ENCODE results near the gene TMEM184B. TPM values are rescaled to one million over a fixed set of nuclear protein-coding genes. Genes with fewer than 3 reads are reported as not detected.

The TMEM184B gene
- total RNA-seq, 4 donors from 2014 or later, result 27.9 to 67.4 (median 40.7) TPM

DNA sequence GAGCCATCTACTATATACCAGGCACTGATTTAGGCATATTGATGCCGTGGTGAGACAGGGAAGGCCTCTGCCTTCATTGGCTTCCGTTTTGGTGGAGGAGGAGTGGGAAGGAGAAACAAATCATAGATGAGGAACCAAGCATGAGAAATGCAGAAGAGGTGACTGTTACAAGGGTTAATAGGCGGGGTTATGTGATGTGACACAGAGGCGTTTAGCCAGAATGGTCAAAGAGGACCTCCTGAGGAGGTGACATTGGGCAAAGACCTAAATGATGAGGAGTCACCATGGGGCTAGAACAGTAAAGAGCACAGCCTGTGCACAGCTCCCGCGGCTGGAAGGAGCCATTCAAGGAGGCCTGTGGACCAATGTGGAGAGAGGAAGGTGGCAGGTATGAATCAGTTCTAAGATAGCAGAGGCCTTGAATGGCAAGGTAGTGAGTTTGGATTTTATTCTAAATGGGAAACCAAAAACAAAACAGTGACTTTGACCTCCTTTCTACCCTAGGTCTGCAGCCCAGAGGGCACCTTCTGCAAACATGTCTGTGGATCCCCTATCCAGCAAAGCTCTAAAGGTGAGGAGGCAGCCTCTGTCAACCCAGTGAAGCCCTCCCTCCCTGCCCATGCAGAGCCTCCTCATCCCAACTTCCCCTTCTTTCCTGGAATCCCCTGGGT, 59.4 kb downstream of the TMEM184B start:
- 89 to 90% methylated on average over 6 of the region's 6 CpGs for WGBS, 2 donors
- intact Hi-C loops (cut with DNase I; ENCODE audit: low total_unique reads), result loop anchor here (10.0 kb wide), 1 partner anchor 99 kb away; the partner anchor contains the start of gene BAIAP2L2
- no peak for TF ChIP-seq POLR2A (IDR thresholded peaks at IDR 0.05)
- TF ChIP-seq, protein P1, sequence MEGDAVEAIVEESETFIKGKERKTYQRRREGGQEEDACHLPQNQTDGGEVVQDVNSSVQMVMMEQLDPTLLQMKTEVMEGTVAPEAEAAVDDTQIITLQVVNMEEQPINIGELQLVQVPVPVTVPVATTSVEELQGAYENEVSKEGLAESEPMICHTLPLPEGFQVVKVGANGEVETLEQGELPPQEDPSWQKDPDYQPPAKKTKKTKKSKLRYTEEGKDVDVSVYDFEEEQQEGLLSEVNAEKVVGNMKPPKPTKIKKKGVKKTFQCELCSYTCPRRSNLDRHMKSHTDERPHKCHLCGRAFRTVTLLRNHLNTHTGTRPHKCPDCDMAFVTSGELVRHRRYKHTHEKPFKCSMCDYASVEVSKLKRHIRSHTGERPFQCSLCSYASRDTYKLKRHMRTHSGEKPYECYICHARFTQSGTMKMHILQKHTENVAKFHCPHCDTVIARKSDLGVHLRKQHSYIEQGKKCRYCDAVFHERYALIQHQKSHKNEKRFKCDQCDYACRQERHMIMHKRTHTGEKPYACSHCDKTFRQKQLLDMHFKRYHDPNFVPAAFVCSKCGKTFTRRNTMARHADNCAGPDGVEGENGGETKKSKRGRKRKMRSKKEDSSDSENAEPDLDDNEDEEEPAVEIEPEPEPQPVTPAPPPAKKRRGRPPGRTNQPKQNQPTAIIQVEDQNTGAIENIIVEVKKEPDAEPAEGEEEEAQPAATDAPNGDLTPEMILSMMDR (IDR thresholded peaks at IDR 0.05), result no peak
- no peak for DNase-seq (ENCODE audit: low spot score in 2 of 2)
- H3K4me3 ChIP-seq (ENCODE audit: low read depth, poor library complexity, severe bottlenecking), result no peak overlapping the region

DNA sequence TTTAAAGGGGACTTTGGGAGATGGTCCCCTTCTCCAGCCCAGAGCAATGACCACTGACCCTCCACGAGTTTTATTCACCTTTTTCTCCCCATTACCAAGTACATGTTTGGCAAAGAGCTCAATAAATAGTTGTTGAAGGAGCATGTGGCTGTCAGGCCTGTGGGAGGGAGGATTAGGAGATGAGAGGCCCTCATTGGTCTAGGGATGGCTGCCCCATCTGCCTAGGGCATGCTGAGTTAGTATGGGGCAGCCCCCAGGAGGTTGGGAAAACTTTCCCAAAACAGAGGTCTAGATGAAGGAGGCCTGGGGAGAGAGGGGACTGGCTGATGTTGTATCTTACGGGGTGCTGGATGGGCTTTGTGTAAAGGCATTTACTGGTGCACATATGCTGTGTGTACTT, 60.4 kb downstream of the TMEM184B start:
- no peak overlapping the region for H3K4me3 ChIP-seq (ENCODE audit: low read depth, poor library complexity, severe bottlenecking)
- 71 to 77% methylated on average over 2 of the region's 2 CpGs for WGBS, 2 donors
- TF ChIP-seq, protein P1 (IDR thresholded peaks at IDR 0.05), result no peak
- no peak for TF ChIP-seq POLR2A (IDR thresholded peaks at IDR 0.05)
- no peak for DNase-seq (ENCODE audit: low spot score in 2 of 2)
- intact Hi-C loops (cut with DNase I; ENCODE audit: low total_unique reads), result loop anchor here (10.0 kb wide), 1 partner anchor 98 kb away; the partner anchor contains the start of gene BAIAP2L2

DNA sequence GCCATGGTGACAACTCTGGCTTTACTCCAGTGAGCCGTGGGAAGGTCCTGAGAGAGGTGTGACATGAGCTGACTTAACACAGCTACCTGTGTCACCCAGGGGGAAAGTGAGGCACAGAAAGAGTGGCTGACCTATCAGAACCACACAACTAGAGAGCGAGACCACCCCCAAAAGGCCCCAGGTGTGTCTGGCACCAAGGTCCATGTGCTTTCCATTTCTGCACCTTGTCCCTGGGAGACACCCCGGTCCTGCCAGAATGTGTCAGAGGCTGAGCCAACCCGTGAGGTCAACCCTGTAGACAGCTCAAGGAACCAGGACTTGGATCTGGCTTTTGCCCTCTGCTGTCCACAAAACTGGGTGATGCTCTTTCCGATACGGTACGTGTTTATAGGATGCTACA, 61.3 kb downstream of the TMEM184B start:
- TF ChIP-seq, protein P1 (IDR thresholded peaks at IDR 0.05), result no peak
- TF ChIP-seq POLR2A (IDR thresholded peaks at IDR 0.05), result no peak
- WGBS, 2 donors, result 93 to 98% methylated on average over 7 of the region's 7 CpGs
- no peak for DNase-seq (ENCODE audit: low spot score in 2 of 2)
- intact Hi-C loops (cut with DNase I; ENCODE audit: low total_unique reads), result loop anchor here (10.0 kb wide), 1 partner anchor 97 kb away; the partner anchor contains the start of gene BAIAP2L2
- no peak overlapping the region for H3K4me3 ChIP-seq (ENCODE audit: low read depth, poor library complexity, severe bottlenecking)

DNA sequence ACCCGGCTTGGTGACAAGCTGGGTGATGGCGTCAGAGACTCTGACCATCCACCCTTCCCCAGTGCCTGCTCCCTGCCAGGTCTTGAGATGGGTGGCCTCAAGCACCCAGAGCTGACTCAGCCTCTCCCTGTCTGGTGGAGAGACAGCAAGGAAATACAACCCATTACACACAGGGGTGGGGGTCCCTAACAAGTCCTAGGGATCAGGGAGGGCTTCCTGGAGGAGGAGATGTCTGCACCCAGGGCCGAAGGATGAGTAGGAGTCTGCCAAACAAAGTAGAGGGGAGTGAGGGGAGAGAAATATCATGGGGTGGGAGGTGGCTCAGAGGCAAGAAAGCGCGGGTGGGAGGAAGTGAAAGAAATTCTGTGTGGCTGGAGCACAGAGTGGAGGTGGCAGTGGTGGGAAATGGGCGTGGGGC, 64.2 kb downstream of the TMEM184B start:
- TF ChIP-seq, protein P1 (IDR thresholded peaks at IDR 0.05), result no peak
- no peak for TF ChIP-seq POLR2A (IDR thresholded peaks at IDR 0.05)
- no peak overlapping the region for H3K4me3 ChIP-seq (ENCODE audit: low read depth, poor library complexity, severe bottlenecking)
- intact Hi-C loops (cut with DNase I; ENCODE audit: low total_unique reads), result no loop called here
- no peak for DNase-seq (ENCODE audit: low spot score in 2 of 2)
- 77 to 92% methylated on average over 5 of the region's 6 CpGs for WGBS, 2 donors

DNA sequence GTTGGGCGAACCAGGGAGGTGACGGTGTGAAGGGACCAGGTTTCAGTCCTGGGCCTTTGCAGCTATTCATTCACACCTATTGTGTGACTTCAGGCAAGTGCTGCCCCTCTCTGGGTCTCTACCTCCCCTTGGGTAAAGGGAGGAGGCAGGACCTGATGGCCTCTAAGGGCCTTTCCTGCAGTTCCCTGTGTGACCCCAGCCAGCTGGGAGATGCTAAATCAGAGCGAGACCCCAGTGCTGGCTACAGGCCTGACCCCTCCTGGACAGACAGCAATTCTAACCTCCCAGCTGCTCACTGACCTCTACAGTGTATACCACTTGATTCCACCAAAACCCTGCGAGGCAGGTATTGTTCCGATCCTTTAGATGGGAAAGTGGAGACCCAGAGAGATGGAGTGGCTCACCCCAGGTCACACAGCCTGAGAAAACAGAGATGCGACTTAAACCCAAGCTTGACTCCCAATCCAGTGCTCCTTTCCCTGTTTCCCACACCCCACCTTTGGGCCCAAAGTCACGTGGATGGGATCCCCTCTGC, 64.8 kb downstream of the TMEM184B start:
- 94% methylated on average over 7 of the region's 7 CpGs for WGBS, 2 donors
- H3K4me3 ChIP-seq (ENCODE audit: low read depth, poor library complexity, severe bottlenecking), result no peak overlapping the region
- no peak for TF ChIP-seq POLR2A (IDR thresholded peaks at IDR 0.05)
- TF ChIP-seq, protein P1 (IDR thresholded peaks at IDR 0.05), result no peak
- DNase-seq (ENCODE audit: low spot score in 2 of 2), result no peak
- intact Hi-C loops (cut with DNase I; ENCODE audit: low total_unique reads), result no loop called here
